ENCODE data around the gene CACNG4. TPM values are rescaled to one million over a fixed set of nuclear protein-coding genes. Genes with fewer than 3 reads are reported as not detected.

The CACNG4 gene
- total and polyA plus RNA-seq, 2 of the 4 experiments (the other 2 are of a cell fraction): under 0.01 to 0.53 TPM

- ATAC-seq (ENCODE audit: low read depth): no peak
- Histone ChIP-seq H2AK5ac (ENCODE audit: low read depth, low read length) (no peak overlapping the region), H3K4ac (ENCODE audit: low read depth, low read length) (no peak overlapping the region), H3K27me3 (ENCODE audit: control insufficient read depth, insufficient read depth, low read length) (peaks cover 34% of the 10 kb centered on the region), H3K4me1 (ENCODE audit: control insufficient read depth, insufficient read depth, low read length) (peaks cover 3% of the 10 kb centered on the region; the same call in 1 of the 2 replicates), H4K8ac (ENCODE audit: low read depth in 2 of 2, low read length in 2 of 2) (no peak overlapping the region), H4K20me1 (ENCODE audit: insufficient read depth, low read length) (no peaks in the 10 kb centered on the region), H2BK15ac (ENCODE audit: low read depth, low read length) (no peak overlapping the region), H3K27ac (ENCODE audit: insufficient read depth, low read length) (no peak overlapping the region), H3K14ac (replicated peaks; ENCODE audit: low read depth, low read length) (no peak overlapping the region), H3K36me3 (ENCODE audit: control insufficient read depth, insufficient read depth, low read length) (no peaks in the 10 kb centered on the region), H3K79me1 (ENCODE audit: low read depth in 1 of 2, low read length in 2 of 2) (no peaks in the 10 kb centered on the region), H3K4me3 (ENCODE audit: insufficient read depth, low read depth, low read length) (no peak overlapping the region), H3K9me1 (ENCODE audit: insufficient read depth, low read length) (no peaks in the 10 kb centered on the region; the same call in 1 of the 2 replicates), H2BK20ac (ENCODE audit: low read depth, low read length) (no peak overlapping the region), H4K5ac (ENCODE audit: low read depth, low read length) (no peak overlapping the region), H3K56ac (ENCODE audit: extremely low read depth, insufficient read depth, low read length) (no peak overlapping the region), H2BK5ac (ENCODE audit: low read depth, low read length, poor library complexity, severe bottlenecking) (no peak overlapping the region), H2AFZ (replicated peaks; ENCODE audit: low read length, poor library complexity) (no peak overlapping the region), H2BK120ac (ENCODE audit: low read depth, low read length) (no peak overlapping the region), H2AK9ac (replicated peaks; ENCODE audit: low read depth, low read length, poor library complexity) (no peak overlapping the region), H3K4me2 (ENCODE audit: low read depth, low read length) (no peak overlapping the region), H3K9ac (ENCODE audit: low read depth, low read length) (no peak overlapping the region), H3K9me3 (ENCODE audit: control insufficient read depth, insufficient read depth, low read length) (peaks cover 5% of the 10 kb centered on the region), H3K18ac (ENCODE audit: low read depth, low read length) (no peak overlapping the region), H3K23ac (ENCODE audit: low read depth, low read length) (no peak overlapping the region), H4K91ac (ENCODE audit: insufficient read depth, low read depth, low read length) (no peak overlapping the region)
- ChIA-PET POLR2A (ENCODE audit: unreplicated experiment) (no interaction called here), CTCF (interaction anchor here (0.6 kb wide), 1 partner anchor 425 kb away, joined by 4 read pairs; no protein-coding TSS in a partner anchor)
- dilution Hi-C loops (cut with HindIII; ENCODE audit: low sequenced_read_pairs, unreplicated experiment): no loop called here
- no CpG with 5 or more reads among the region's 8 CpGs for WGBS, 2 experiments (ENCODE audit: extremely low coverage in 2 of 2, insufficient read length in 1 of 2)
- in situ Hi-C loops (cut with MboI; ENCODE audit: low sequenced_read_pairs): no loop called here
- DNase-seq: no peak
- TF ChIP-seq SMC3 (IDR thresholded peaks at IDR 0.05; ENCODE audit: low read depth, low read length) (no peak), POLR2A (IDR thresholded peaks at IDR 0.05; ENCODE audit: low read depth, low read length) (no peak), CTCF (conservative IDR thresholded peaks at IDR 0.05; ENCODE audit: low read depth, low read length) (no peak), BHLHE40 (IDR thresholded peaks at IDR 0.05; ENCODE audit: low read depth, low read length) (no peak), MAFK (IDR thresholded peaks at IDR 0.05; ENCODE audit: low read depth, low read length) (no peak), RAD21 (IDR thresholded peaks at IDR 0.05; ENCODE audit: low read length) (no peak), CHD1 (IDR thresholded peaks at IDR 0.05; ENCODE audit: low read depth, low read length) (no peak), MAZ (IDR thresholded peaks at IDR 0.05; ENCODE audit: borderline replicate concordance, low read depth, low read length) (no peak), USF2 (IDR thresholded peaks at IDR 0.05; ENCODE audit: low read depth, low read length) (no peak), FOS (IDR thresholded peaks at IDR 0.05; ENCODE audit: low read depth, low read length) (no peak), RFX5 (IDR thresholded peaks at IDR 0.05; ENCODE audit: low read depth, low read length) (no peak)
- intact Hi-C loops (cut with micrococcal nuclease): no loop called here
- no TSS peak for BruUV-seq (replicated peaks)
These were observed 21.8 kb upstream of the CACNG4 start for GRCh38 chr17:66942451-66943264.

Measured in IMR-90 (cell line).